Stomach smooth muscle (tissue), 2 donors: ENCODE data around the gene SLC12A7.
"Not testable (repeated sequence)": the region's sequence is repeated elsewhere in the genome, so short reads cannot be mapped to it uniquely, and the experiment has no call there.

Experiments
- H3K27ac ChIP-seq: one replicate; pipeline ENCODE4 v1.7.0; 2013; ENCODE audit warnings: mild to moderate bottlenecking, low read length, inconsistent platforms
- H3K27me3 ChIP-seq, 2 donors: one replicate each; pipeline ENCODE4 v1.7.0; 2013; ENCODE audit warnings: low read length in 2 of 2; ENCODE audit not compliant: insufficient read depth in 2 of 2, control insufficient read depth in 1 of 2
- H3K36me3 ChIP-seq, 2 donors: one replicate each; pipeline ENCODE4 v1.7.0; 2013; ENCODE audit warnings: low read length in 2 of 2; ENCODE audit not compliant: control insufficient read depth in 2 of 2, insufficient read depth in 2 of 2
- H3K4me1 ChIP-seq: one replicate; pipeline ENCODE4 v1.7.0; 2013; ENCODE audit warnings: low read length; ENCODE audit not compliant: control insufficient read depth, insufficient read depth
- H3K4me3 ChIP-seq, 2 donors: one replicate each; pipeline ENCODE4 v1.7.0; 2013; ENCODE audit warnings: low read length in 2 of 2
- H3K9ac ChIP-seq, 2 donors: one replicate each; pipeline ENCODE4 v1.7.0; 2013; ENCODE audit warnings: low read length in 2 of 2, mild to moderate bottlenecking in 1 of 2
- H3K9me3 ChIP-seq, 2 donors: one replicate each; pipeline ENCODE4 v1.7.0; 2013; ENCODE audit warnings: low read length in 2 of 2; ENCODE audit not compliant: control insufficient read depth in 2 of 2
- donor health status: healthy.
- donor health status: Pancreatic carcinoma.

Gene SLC12A7

DNA sequence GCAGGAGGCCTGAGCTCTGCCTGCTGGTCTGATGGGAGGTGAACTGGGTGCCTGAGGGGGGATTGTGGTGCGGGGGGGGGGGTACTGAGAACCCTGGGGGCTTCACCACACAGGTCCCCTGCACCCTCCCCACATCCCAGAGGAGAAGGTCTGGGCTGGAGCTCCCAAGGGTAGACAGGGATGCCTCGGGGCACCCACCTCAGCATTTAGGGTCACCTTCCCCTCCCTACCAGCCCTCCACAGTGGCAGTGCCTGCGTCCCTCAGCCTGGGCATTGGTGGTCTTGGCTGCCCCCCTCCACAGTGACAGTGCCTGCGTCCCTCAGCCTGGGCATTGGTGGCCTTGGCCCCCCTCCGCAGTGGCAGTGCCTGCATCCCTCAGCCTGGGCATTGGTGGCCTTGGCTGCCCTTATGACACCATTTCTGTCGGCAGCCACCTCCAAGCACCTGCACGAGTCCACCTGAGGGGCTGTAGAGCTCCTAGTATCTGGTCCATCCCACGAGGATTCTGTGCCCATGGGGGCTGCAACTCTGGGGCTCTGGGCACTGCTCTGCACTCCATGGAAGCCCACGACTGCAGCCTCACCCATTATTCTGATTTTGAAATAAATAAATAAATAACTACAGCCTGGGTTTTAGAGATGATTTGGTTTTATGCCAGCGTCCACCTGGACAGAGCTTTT lies 81.8 kb downstream of the SLC12A7 start:
- Histone ChIP-seq H3K4me1 (no peaks in the 10 kb centered on the region), H3K4me3 (no peak overlapping the region), H3K9ac (no peak overlapping the region), H3K27ac (no peak overlapping the region), H3K9me3 (no peaks in the 10 kb centered on the region), H3K36me3 (no peaks in the 10 kb centered on the region), H3K27me3 (peaks cover 2 to 7% of the 10 kb centered on the region in 2 donors)

DNA sequence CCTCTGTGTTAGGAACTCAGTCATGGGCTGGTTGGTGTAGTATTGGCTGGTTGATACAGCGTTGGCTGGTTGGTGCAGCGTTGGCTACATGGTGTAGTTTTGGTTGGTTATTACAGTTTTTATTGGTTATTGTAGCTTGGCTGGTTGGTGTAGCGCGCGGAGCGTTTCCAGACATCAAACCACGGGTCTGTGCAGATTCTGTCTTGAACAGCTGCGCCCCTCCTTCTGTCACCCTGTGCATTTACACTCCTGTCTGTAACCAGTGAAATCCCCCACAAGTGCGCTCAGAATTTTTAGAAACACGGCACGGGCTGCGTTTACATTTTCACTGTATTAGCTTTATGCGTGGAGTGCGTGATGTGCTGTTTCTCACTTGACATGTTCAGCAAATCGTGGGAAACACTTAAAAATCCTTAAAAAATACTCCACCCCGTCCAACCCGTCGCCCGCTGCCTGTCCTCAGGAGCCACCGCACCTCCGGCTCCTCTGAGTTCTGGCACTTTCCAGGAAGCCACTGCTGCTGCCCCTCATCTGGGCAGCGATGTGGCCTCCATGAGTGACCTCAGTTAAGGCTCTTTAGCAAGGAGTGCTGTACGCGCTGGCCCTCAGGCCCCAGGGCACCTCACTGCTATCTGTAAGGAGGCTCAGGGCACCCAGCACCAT lies 82.5 kb downstream of the SLC12A7 start:
- peaks cover 2 to 7% of the 10 kb centered on the region in 2 donors for H3K27me3 ChIP-seq
- no peak overlapping the region for H3K4me3 ChIP-seq
- H3K9ac ChIP-seq = no peak overlapping the region
- H3K9me3 ChIP-seq = no peaks in the 10 kb centered on the region
- no peaks in the 10 kb centered on the region for H3K36me3 ChIP-seq
- H3K4me1 ChIP-seq = no peaks in the 10 kb centered on the region
- H3K27ac ChIP-seq = no peak overlapping the region

DNA sequence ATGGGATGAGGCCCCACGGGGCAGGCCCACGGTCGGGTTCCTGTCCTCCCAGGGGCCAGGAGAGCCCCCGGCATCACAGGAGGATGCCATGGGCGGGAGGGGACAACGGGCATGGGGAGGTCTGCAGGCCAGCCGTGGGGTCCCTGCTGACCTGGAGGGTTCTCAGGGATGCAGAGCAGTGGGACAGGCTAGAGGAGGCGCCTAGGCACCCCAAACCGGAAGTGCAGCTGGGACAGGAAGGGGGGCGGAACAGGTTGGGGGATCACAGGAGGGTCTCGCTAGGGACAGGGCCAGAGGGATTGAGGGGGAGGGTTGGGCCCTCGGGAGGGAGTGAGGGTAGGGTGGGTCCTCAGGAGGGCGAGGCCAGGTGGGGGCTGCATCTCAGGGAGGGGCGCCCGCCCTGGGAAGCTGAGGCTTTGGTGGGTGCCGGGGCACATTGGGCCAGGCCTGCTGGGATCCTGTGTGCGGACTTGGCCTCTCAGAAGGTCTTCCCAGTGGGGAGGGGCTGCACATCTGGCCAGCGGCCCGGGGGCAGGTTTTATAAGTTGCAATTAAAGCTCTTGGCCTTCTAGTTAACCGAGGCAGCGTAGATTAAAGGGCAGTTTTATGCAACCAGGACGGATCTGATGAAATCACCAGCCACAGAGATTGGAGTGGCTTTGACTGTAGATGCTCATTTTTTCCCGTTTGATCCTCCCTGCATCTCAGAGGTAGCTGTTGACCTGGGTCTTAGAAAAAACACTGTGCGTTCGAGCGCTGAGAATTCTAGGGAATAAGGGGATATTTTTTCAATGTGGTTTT lies 83.2 kb downstream of the SLC12A7 start:
- Histone ChIP-seq H3K36me3 (no peaks in the 10 kb centered on the region), H3K27ac (no peak overlapping the region), H3K4me1 (no peaks in the 10 kb centered on the region), H3K9ac (no peak overlapping the region), H3K4me3 (no peak overlapping the region), H3K9me3 (no peaks in the 10 kb centered on the region), H3K27me3 (peaks cover 2 to 7% of the 10 kb centered on the region in 2 donors)

DNA sequence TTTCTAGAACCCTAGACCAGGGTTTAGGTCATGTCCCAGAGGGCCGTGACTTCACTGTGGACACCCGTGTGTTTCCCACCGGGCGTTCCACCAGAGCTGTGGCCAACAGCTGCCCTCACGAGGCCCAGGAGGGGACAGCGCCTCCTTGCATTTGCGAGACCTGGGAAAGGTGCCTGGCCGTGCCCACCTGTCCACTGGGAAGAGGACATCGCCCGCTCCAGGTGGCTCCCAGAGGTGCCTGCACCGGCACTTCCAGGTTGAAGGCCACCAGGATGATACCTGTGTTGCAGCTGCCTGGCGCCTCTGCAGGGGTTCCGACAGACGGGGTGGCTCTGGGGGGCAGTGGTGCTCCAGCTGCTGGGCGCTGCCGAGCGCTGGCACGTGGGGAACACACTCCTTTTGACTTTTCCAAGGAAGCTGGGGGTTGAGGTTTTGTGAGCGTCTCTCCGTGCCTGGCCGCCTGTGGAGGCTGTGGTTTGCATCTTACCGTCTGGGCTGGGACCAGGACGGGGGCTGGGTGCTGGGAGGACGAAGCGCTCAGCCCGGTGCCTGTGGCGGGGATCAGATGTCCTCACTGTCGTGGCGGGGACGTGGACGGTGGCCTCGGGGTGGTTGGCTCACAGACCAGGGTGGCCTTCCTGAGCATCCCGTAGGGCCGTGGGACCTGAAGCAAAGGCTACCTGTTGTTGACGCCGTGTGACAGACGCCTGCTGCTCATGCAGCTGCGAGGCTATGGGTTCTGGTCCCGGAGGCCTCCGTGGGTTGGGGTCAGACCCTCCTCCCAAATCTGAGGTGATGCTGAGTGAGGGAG lies 84.0 kb downstream of the SLC12A7 start:
- Histone ChIP-seq H3K9ac (no peak overlapping the region), H3K9me3 (no peaks in the 10 kb centered on the region)

DNA sequence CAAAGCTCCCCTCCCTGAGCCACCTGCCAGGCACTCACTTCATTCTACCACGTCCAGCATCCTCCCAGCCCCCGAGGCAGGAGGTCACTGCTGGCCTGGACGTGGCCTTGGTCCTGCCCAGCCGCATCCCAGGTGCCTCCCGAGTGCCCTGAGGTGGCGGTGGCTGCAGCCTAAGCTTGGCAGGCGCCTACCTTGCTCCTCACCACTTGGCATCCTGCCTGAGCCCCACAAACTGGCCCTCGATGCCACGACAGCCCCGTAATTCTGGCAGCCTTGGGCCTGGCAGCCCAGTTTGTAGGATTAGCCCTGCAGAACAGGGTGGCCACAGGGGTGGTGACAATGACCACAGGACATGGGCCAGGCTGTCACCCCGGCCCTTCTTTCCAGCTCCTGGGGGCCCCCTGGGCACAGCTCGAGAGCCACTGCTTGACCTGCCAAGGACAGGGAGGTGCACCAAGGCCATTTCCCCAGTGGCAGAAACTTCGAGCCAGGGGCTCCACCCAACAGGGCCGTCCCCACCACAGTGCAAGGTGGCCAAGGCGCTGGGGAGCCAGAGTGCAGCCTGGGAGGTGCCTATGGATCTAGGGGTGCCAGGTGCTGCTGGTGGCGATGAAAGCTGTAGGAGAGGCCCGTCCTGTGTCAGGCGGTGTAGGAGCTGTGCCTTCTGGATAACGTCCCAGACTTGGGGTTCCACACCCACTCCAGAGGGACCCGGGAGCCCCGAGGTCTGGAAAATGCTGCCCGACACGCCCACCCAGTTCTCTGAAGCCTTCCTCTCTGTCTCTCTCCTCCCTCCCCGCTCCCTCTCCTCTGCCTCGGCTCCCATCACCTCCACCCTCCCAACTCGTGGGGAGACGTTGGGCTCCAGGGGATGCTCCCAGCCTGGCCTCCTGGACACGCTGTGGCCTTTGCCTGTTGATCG lies 84.9 kb downstream of the SLC12A7 start:
- Histone ChIP-seq H3K9ac (no peak overlapping the region), H3K27ac (no peak overlapping the region), H3K4me3 (no peak overlapping the region), H3K36me3 (no peaks in the 10 kb centered on the region), H3K27me3 (peaks cover 2 to 7% of the 10 kb centered on the region in 2 donors), H3K9me3 (no peaks in the 10 kb centered on the region), H3K4me1 (no peaks in the 10 kb centered on the region)

More for the DNA sequence above, 84.0 kb downstream of the SLC12A7 start:
- no peaks in the 10 kb centered on the region for H3K36me3 ChIP-seq
- H3K4me3 ChIP-seq = no peak overlapping the region
- no peak overlapping the region for H3K27ac ChIP-seq
- H3K27me3 ChIP-seq = peaks cover 2 to 7% of the 10 kb centered on the region in 2 donors
- H3K4me1 ChIP-seq = no peaks in the 10 kb centered on the region

DNA sequence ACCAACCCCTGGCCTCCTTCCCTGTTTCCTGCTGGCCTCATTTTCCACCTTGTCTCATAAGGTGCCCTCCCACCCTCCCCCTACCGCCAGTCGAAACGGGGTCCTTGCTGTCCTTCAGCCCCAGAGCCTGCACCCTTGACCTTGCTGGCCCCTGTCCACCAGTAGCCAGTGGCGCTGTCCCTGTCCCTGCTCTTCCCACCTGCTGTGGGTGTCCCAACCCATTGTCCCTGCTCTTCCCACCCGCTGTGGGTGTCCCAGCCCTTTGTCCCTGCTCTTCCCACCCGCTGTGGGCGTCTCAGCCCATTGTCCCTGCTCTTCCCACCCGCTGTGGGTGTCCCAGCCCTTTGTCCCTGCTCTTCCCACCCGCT lies 89.9 kb downstream of the SLC12A7 start:
- H3K4me3 ChIP-seq, H3K9me3 ChIP-seq, H3K36me3 ChIP-seq, H3K27me3 ChIP-seq, H3K4me1 ChIP-seq, H3K9ac ChIP-seq, H3K27ac ChIP-seq: not testable (repeated sequence)

DNA sequence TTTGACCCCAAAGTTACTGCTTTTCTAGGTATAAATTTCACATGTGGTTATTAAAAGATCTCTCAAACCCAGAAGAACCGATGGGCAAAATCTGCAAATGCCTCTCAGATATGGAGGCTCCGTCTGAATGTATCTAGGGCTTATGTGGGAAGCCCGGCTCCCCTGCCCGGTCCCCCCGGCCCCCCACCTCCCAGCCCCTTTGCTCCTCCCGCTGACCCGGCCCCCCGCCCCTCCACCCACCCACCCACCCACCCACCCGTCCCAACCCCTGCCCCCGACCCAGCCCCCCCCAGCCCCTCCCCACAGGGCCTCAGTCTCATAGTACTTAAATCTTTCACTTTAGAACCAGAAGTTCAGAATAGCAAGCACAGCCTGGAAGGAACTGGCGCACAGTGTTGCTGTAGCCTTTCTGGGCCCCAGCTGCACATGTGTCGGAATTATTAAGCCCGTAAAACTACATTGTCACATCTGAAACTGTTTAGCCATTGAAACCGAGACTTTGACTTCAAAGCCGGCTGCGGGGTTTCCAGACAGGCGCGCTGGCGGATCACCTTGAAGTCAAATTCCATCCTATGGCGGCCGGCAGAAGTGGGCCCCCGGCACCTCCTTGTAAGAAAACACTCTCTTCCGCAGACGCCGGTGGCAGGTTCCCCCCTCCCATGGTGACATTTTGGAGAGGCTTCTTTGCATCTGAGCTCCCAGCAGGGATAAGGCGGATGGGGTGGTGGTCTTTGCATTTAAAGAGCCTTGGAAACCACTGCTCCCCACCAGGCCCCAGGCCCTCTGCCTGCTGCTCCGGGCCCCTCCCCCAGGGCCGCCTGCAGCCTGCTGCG lies 90.5 kb downstream of the SLC12A7 start:
- no peaks in the 10 kb centered on the region for H3K9me3 ChIP-seq
- no peak overlapping the region for H3K9ac ChIP-seq
- H3K27me3 ChIP-seq = no peaks in the 10 kb centered on the region
- no peaks in the 10 kb centered on the region for H3K4me1 ChIP-seq
- H3K36me3 ChIP-seq = no peaks in the 10 kb centered on the region
- H3K4me3 ChIP-seq = no peak overlapping the region
- H3K27ac ChIP-seq = no peak overlapping the region

DNA sequence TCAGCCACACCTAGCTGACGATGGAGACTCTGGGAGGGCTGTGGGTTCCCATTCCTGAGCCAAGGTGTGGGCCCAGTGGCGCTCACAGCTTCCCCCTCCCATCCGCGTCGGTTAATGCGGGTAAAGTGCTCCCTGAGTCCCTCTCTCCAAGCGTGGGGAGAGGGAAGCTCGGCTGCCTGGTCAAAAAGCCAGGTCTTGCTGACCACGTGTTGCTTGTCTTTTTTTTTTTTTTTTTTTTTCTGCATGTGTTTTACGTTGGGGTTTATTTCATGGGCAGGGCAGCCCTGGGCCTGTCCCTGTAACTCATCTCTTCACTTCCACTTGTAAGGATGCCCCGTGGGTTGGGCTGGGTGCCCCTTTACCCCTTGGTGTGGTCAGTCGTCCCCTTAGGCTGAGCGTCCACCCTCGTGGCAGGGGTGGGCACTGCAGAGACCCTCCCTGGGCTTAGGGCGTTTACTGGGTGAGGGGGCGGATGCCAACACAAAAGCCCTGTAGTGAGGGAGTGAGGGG lies 91.4 kb downstream of the SLC12A7 start:
- Histone ChIP-seq H3K9ac (no peak overlapping the region), H3K27me3 (no peaks in the 10 kb centered on the region), H3K4me1 (no peaks in the 10 kb centered on the region), H3K9me3 (no peaks in the 10 kb centered on the region), H3K4me3 (no peak overlapping the region), H3K36me3 (no peaks in the 10 kb centered on the region), H3K27ac (no peak overlapping the region)
